Kidney (tissue), 14 donors: ENCODE measurements around the gene PLOD1. TPM values are rescaled to one million over a fixed set of nuclear protein-coding genes. Genes with fewer than 3 reads are reported as not detected.
"Not testable (repeated sequence)": the region's sequence is repeated elsewhere in the genome, so short reads cannot be mapped to it uniquely, and the experiment has no call there.

ENCODE experiments used
- DNase-seq, 5 donors: peaks; one replicate each; pipeline ENCODE4 v3.0.0-alpha.2; 2013 to 2020
- FAIRE-seq: peaks from 2 replicates; lab custom pipeline; 2012; peaks lifted over from hg19 to GRCh38; lab: Jason Lieb, UNC
- H3K27ac ChIP-seq, 2 donors: one replicate each; pipeline ENCODE4 v1.7.0; 2013; ENCODE audit warnings: low read depth in 2 of 2, low read length in 2 of 2, inconsistent platforms in 1 of 2
- H3K27me3 ChIP-seq: one replicate; pipeline ENCODE4 v1.7.1; 2013; ENCODE audit warnings: low read length, inconsistent platforms; ENCODE audit not compliant: control insufficient read depth, insufficient read depth
- H3K36me3 ChIP-seq, 3 donors: one replicate each; pipeline versions ENCODE4 v1.7.0 to v1.7.1; 2013; ENCODE audit warnings: low read length in 3 of 3, control low read depth in 1 of 3, inconsistent platforms in 1 of 3; ENCODE audit not compliant: insufficient read depth in 3 of 3, control insufficient read depth in 2 of 3
- H3K4me1 ChIP-seq, 3 donors: one replicate each; pipeline versions ENCODE4 v1.7.0 to v1.7.1; 2013; ENCODE audit warnings: low read length in 3 of 3, inconsistent platforms in 1 of 3, low read depth in 1 of 3; ENCODE audit not compliant: control insufficient read depth in 2 of 3, insufficient read depth in 2 of 3
- H3K4me3 ChIP-seq, 3 donors: one replicate each; pipeline versions ENCODE4 v1.7.0 to v1.8.1; 2013; ENCODE audit warnings: low read length in 3 of 3, control low read depth in 1 of 3, inconsistent platforms in 1 of 3
- H3K9ac ChIP-seq, 3 donors: one replicate each; pipeline versions ENCODE4 v1.7.0 to v1.7.1; 2013; ENCODE audit warnings: low read length in 3 of 3, control low read depth in 1 of 3, inconsistent platforms in 1 of 3
- H3K9me3 ChIP-seq, 3 donors: one replicate each; pipeline versions ENCODE4 v1.7.0 to v1.7.1; 2013; ENCODE audit warnings: low read length in 3 of 3, control low read depth in 1 of 3, inconsistent platforms in 1 of 3; ENCODE audit not compliant: control insufficient read depth in 2 of 3, insufficient read depth in 1 of 3
- intact Hi-C: fragments of 100-400 bp; cut with DNase I; formaldehyde crosslinking; loops from one replicate; pipeline ENCODE4 v1.11.1; 2022
- polyA plus RNA-seq: library from polyadenylated mRNA; stranded (reverse); fragments of 350-450 nt; fragmentation: Illumina TruSeq; extraction: RNeasy Lipid Tissue Mini Kit (QIAGEN cat#74804); gene quantifications from one replicate; pipeline ENCODE4 v1.2.3, GENCODE V29; 2014; ENCODE audit warnings: low read depth, low replicate concordance; ENCODE audit not compliant: insufficient read depth
- total RNA-seq: library from RNA; stranded (reverse); fragmentation: NEBNext Ultra II Directional; extraction: Animal tissue kit (Norgen Biotek cat#: 25700); gene quantifications from one replicate; pipeline ENCODE4 v1.2.1, GENCODE V29; 2021
- TF ChIP-seq, protein P1 (sequence below): IDR thresholded peaks from 3 replicates; pipeline ENCODE4 v1.5.1; 2012; ENCODE audit warnings: mild to moderate bottlenecking, moderate library complexity, borderline replicate concordance; ENCODE audit not compliant: insufficient read depth; ENCODE audit errors: extremely low read depth
- donor health status: control.
- donor health status: control.
- donor health status: control.
- donor health status: control.
- donor health status: control.
- donor health status: DM: yes; HTN: yes; CAD: no.
- donor health status: Normal renal cell carcinoma (clear cell type).

PLOD1 gene
- total and polyA plus RNA-seq, 2 donors from 2014 or later, result 58.8 to 103 TPM

DNA sequence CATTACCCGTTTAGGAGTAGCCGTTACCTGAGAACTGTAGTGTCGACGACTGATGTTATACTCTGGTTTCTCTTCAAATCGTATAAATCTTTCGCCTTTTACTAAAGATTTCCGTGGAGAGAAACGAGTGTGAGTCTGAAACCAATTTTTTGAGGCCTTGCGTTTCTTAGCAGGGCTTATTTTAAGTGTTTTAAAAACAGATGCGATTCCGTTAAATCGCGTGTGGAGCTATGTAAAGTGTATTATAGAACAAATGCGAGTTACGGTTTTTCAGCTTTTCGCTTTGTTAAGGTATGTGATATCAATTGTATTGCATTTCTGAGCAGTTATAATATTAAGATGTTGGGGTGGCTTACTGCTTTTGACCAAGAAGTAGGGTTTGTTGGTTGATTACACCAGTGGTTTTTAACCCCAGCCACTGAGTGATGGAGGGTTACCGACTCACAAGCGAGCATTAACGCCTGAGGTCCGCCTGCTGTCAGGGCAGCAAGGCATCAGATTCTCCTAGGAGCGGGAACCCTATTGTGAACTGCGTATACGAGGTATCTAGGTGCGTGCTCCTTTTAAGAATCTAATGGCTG lies 26.3 kb upstream of the PLOD1 start:
- no peaks in the 10 kb centered on the region for H3K9me3 ChIP-seq
- intact Hi-C loops, result no loop called here

DNA sequence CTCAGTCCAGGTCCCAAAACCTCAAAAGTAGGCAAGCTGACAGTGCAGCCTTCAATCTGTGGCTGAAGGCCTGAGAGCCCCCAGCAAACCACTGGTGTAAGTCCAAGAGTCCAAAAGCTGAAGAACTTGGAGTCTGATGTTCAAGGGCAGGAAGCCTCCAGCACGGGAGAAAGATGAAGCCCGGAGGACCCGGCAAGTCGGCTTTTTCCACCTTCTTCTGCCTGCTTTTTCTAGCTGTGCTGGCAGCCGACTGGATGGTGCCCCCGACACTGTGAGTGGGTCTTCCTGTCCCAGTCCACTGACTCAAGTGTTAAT lies 23.6 kb upstream of the PLOD1 start:
- H3K27me3 ChIP-seq, H3K36me3 ChIP-seq, H3K9me3 ChIP-seq, H3K4me3 ChIP-seq, intact Hi-C loops, H3K9ac ChIP-seq, DNase-seq, FAIRE-seq, H3K27ac ChIP-seq, H3K4me1 ChIP-seq: not testable (repeated sequence)

More for the DNA sequence above, 26.3 kb upstream of the PLOD1 start:
- Histone ChIP-seq H3K4me1 (no peaks in the 10 kb centered on the region), H3K4me3 (peak overlapping the region; percentile 77 to 94 (median 85)), H3K36me3 (no peaks in the 10 kb centered on the region), H3K9ac (peak overlapping the region; percentile 37 to 99 (median 99)), H3K27ac (peak overlapping the region; percentile 97 to 100), H3K27me3 (no peaks in the 10 kb centered on the region)
- DNase-seq (peak in 2 of 5 donors; percentile 96 to 97), FAIRE-seq (no peak)
- TF ChIP-seq, protein P1, sequence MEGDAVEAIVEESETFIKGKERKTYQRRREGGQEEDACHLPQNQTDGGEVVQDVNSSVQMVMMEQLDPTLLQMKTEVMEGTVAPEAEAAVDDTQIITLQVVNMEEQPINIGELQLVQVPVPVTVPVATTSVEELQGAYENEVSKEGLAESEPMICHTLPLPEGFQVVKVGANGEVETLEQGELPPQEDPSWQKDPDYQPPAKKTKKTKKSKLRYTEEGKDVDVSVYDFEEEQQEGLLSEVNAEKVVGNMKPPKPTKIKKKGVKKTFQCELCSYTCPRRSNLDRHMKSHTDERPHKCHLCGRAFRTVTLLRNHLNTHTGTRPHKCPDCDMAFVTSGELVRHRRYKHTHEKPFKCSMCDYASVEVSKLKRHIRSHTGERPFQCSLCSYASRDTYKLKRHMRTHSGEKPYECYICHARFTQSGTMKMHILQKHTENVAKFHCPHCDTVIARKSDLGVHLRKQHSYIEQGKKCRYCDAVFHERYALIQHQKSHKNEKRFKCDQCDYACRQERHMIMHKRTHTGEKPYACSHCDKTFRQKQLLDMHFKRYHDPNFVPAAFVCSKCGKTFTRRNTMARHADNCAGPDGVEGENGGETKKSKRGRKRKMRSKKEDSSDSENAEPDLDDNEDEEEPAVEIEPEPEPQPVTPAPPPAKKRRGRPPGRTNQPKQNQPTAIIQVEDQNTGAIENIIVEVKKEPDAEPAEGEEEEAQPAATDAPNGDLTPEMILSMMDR, result no peak

DNA sequence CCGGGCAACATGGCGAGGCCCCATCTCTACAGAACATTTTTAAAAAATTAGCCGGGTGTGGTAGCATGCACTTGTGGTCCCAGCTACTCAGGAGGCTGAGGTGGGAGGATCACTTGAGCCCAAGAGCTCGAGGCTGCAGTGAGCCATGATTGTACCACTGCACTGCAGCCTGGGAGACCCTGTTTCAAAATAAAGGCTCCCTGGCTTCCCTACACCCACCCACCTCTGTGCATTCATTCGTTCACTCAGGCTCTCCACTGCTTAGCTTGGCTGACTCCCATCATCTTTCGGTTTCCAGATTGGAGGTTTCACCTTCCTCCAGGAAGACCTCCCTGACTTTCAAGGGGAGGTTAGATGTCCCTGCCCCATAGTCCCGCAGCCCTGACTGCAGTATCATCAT lies 22.5 kb upstream of the PLOD1 start:
- no peaks in the 10 kb centered on the region for H3K36me3 ChIP-seq
- H3K4me3 ChIP-seq, result no peak overlapping the region
- TF ChIP-seq, protein P1, result no peak
- H3K27ac ChIP-seq, result no peak overlapping the region
- no peak overlapping the region for H3K9ac ChIP-seq
- intact Hi-C loops, result no loop called here
- H3K4me1 ChIP-seq, result peaks cover 0 to 3% (median 0%) of the 10 kb centered on the region in 3 donors
- FAIRE-seq, result no peak
- no peaks in the 10 kb centered on the region for H3K27me3 ChIP-seq
- H3K9me3 ChIP-seq, result no peaks in the 10 kb centered on the region
- DNase-seq, result no peak

DNA sequence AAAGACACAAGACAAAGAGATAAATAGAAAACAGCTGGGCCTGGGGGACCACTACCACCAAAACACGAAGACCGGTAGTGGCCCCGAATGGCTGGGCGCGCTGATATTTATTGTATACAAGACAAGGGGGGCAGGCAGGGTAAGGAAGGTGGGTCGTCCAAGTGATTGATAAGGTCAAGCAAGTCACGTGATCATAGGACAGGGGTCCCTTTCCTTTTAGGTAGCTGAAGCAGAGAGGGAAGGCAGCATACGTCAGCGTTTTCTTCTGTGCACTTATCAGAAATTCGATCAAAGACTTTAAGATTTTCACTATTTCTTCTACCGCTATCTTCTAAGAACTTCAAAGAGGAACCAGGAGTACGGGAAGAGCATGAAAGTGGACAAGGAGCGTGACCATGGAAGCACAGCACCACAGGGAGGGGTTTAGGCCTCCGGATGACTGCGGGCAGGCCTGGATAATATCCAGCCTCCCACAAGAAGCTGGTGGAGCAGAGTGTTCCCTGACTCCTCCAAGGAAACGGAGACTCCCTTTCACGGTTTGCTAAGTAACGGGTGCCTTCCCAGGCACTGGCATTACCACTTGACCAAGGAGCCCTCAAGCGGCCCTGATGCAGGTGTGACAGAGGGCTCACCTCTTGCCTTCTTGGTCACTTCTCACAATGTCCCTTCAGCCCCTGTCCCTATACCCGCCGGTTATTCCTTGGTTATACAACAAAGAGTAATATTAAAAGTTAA lies 21.9 kb upstream of the PLOD1 start:
- intact Hi-C loops, H3K9me3 ChIP-seq, H3K36me3 ChIP-seq, H3K27me3 ChIP-seq, FAIRE-seq, H3K4me1 ChIP-seq, H3K9ac ChIP-seq, H3K27ac ChIP-seq, H3K4me3 ChIP-seq: not testable (repeated sequence)
- DNase-seq, result peak in 3 of 5 donors; percentile 24 to 52 (median 50)
